GM15510 (cell line): ENCODE measurements around the gene TIE1.

ENCODE experiments used
- POLR2A ChIP-seq: IDR thresholded peaks from 3 replicates; pipeline ENCODE4 v1.6.1; 2011; ENCODE audit warnings: borderline replicate concordance; ENCODE audit not compliant: insufficient read length; ENCODE audit errors: extremely low read depth

The TIE1 gene

GRCh38 chr1:43300378-43301094 lies at the start of gene TIE1:
Gene TIE1 (plus strand): TSS chr1:43300982. CDS start chr1:43301072, 90 bp downstream.
- no peak for TF ChIP-seq POLR2A

GRCh38 chr1:43251024-43251423 lies 49.8 kb upstream of the TIE1 start:
- TF ChIP-seq POLR2A, result no peak

- TF ChIP-seq POLR2A, result no peak
These were observed 48.6 kb upstream of the TIE1 start for GRCh38 chr1:43252225-43252624.

GRCh38 chr1:43253173-43253572 lies 47.6 kb upstream of the TIE1 start:
- no peak for TF ChIP-seq POLR2A

GRCh38 chr1:43253876-43254275 lies 46.9 kb upstream of the TIE1 start:
- TF ChIP-seq POLR2A, result no peak

- no peak for TF ChIP-seq POLR2A
These were observed 45.2 kb upstream of the TIE1 start for GRCh38 chr1:43255438-43256210.

- TF ChIP-seq POLR2A, result no peak
These were observed 43.9 kb upstream of the TIE1 start for GRCh38 chr1:43256675-43257570.

GRCh38 chr1:43258370-43258769 lies 42.4 kb upstream of the TIE1 start:
- no peak for TF ChIP-seq POLR2A

- no peak for TF ChIP-seq POLR2A
These were observed 35.4 kb upstream of the TIE1 start for GRCh38 chr1:43265431-43265830.

- no peak for TF ChIP-seq POLR2A
These were observed 33.9 kb upstream of the TIE1 start for GRCh38 chr1:43266881-43267280.

- TF ChIP-seq POLR2A, result no peak
These were observed 33.4 kb upstream of the TIE1 start for GRCh38 chr1:43267291-43267805.

GRCh38 chr1:43267818-43268425 lies 32.9 kb upstream of the TIE1 start:
- no peak for TF ChIP-seq POLR2A

GRCh38 chr1:43269627-43270375 lies 31.0 kb upstream of the TIE1 start, which contains the start of gene TMEM125:
Gene TMEM125 (plus strand): TSS chr1:43269983. CDS start chr1:43272723, 2,740 bp downstream.
- TF ChIP-seq POLR2A, result no peak
